KMS-11 (cell line): ENCODE data around the gene ISOC2.

Experiments
- H2AFZ ChIP-seq: fragments of 200-600 bp; sonication (generic); 2 replicates; pipeline ENCODE4 v1.6.1; 2016; ENCODE audit warnings: antibody characterized with exemption, mixed run types, low read depth
- H3K27ac ChIP-seq: fragments of 200-600 bp; sonication (generic); 2 replicates; pipeline ENCODE4 v1.6.1; 2016; ENCODE audit warnings: mild to moderate bottlenecking, mixed run types
- H3K27me3 ChIP-seq: fragments of 200-600 bp; sonication (generic); 2 replicates; pipeline ENCODE4 v1.6.1; 2017; ENCODE audit warnings: mild to moderate bottlenecking, low read depth, mixed run types, moderate library complexity; ENCODE audit not compliant: insufficient read depth
- H3K36me3 ChIP-seq: fragments of 200-600 bp; sonication (generic); 2 replicates; pipeline ENCODE4 v1.6.1; 2017; ENCODE audit warnings: mild to moderate bottlenecking, mixed run types; ENCODE audit not compliant: insufficient read depth
- H3K4me1 ChIP-seq: fragments of 200-600 bp; sonication (generic); 2 replicates; pipeline ENCODE4 v1.6.1; 2016; ENCODE audit warnings: mild to moderate bottlenecking, low read depth, mixed run types; ENCODE audit not compliant: poor library complexity, severe bottlenecking
- H3K4me2 ChIP-seq: fragments of 200-600 bp; sonication (generic); 2 replicates; pipeline ENCODE4 v1.7.0; 2016; ENCODE audit warnings: mild to moderate bottlenecking, mixed run types
- H3K4me3 ChIP-seq: fragments of 200-600 bp; sonication (generic); IDR thresholded peaks from 2 replicates; pipeline ENCODE4 v1.6.1; 2017; ENCODE audit warnings: low read depth, low read length, mixed read lengths; ENCODE audit not compliant: insufficient read depth
- H3K79me2 ChIP-seq: fragments of 200-600 bp; sonication (generic); 2 replicates; pipeline ENCODE4 v1.6.1; 2016; ENCODE audit warnings: low read depth, mixed run types; ENCODE audit not compliant: insufficient read depth
- H3K9ac ChIP-seq: fragments of 200-600 bp; sonication (generic); 2 replicates; pipeline ENCODE4 v1.6.1; 2016; ENCODE audit warnings: mild to moderate bottlenecking, mixed run types
- H4K20me1 ChIP-seq: fragments of 200-600 bp; sonication (generic); 2 replicates; pipeline ENCODE4 v1.6.1; 2016; ENCODE audit warnings: mild to moderate bottlenecking, mixed run types; ENCODE audit not compliant: insufficient read depth
- TF ChIP-seq, protein P1 (sequence below): fragments of 200-600 bp; sonication (generic); conservative IDR thresholded peaks from 2 replicates; pipeline ENCODE4 v1.6.1; 2017; ENCODE audit warnings: low read depth, mild to moderate bottlenecking, antibody characterized with exemption, low read length, moderate library complexity, mixed read lengths

Gene ISOC2

GRCh38 chr19:55441319-55441691, 20.1 kb downstream of the ISOC2 start:
- no peaks in the 10 kb centered on the region for H3K79me2 ChIP-seq
- H3K4me2 ChIP-seq, result no peak overlapping the region
- H3K4me3 ChIP-seq, result no peak overlapping the region
- H2AFZ ChIP-seq, result no peak overlapping the region
- H4K20me1 ChIP-seq, result no peaks in the 10 kb centered on the region
- peaks cover 2% of the 10 kb centered on the region for H3K4me1 ChIP-seq
- H3K9ac ChIP-seq, result no peak overlapping the region
- H3K27ac ChIP-seq, result no peak overlapping the region
- H3K36me3 ChIP-seq, result no peaks in the 10 kb centered on the region
- TF ChIP-seq, protein P1, sequence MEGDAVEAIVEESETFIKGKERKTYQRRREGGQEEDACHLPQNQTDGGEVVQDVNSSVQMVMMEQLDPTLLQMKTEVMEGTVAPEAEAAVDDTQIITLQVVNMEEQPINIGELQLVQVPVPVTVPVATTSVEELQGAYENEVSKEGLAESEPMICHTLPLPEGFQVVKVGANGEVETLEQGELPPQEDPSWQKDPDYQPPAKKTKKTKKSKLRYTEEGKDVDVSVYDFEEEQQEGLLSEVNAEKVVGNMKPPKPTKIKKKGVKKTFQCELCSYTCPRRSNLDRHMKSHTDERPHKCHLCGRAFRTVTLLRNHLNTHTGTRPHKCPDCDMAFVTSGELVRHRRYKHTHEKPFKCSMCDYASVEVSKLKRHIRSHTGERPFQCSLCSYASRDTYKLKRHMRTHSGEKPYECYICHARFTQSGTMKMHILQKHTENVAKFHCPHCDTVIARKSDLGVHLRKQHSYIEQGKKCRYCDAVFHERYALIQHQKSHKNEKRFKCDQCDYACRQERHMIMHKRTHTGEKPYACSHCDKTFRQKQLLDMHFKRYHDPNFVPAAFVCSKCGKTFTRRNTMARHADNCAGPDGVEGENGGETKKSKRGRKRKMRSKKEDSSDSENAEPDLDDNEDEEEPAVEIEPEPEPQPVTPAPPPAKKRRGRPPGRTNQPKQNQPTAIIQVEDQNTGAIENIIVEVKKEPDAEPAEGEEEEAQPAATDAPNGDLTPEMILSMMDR, result no peak
- H3K27me3 ChIP-seq, result peaks cover 80% of the 10 kb centered on the region

GRCh38 chr19:55440411-55441105, 20.9 kb downstream of the ISOC2 start:
- H3K4me2 ChIP-seq, result no peak overlapping the region
- no peaks in the 10 kb centered on the region for H3K36me3 ChIP-seq
- no peak overlapping the region for H3K4me3 ChIP-seq
- no peaks in the 10 kb centered on the region for H3K79me2 ChIP-seq
- H2AFZ ChIP-seq, result no peak overlapping the region
- H3K9ac ChIP-seq, result no peak overlapping the region
- no peak overlapping the region for H3K27ac ChIP-seq
- peaks cover 2% of the 10 kb centered on the region for H3K4me1 ChIP-seq
- H3K27me3 ChIP-seq, result peaks cover 78% of the 10 kb centered on the region
- H4K20me1 ChIP-seq, result no peaks in the 10 kb centered on the region
- TF ChIP-seq, protein P1, result no peak

DNA sequence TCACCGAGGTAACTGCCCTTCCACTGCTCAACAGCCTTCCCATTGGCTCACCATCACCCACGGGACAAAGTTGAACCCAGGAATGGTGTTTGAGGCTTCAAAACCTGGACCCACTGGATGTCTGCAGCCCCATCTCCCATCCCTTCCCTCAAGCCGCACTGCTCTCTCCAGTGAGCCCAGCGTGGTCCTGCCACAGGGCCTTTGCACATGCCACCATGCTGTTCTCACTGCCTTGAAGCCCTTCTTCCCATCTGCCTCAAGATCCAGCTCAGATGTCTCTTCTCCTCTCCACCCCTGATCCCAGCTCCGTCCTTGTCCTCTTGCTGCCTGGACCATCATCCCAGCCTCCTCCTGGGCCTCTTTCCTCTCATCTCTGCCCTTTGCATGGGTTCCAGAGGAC, 22.4 kb downstream of the ISOC2 start:
- Histone ChIP-seq H3K36me3 (no peaks in the 10 kb centered on the region), H3K4me2 (no peak overlapping the region), H3K4me1 (peaks cover 2% of the 10 kb centered on the region), H3K27ac (no peak overlapping the region), H4K20me1 (no peaks in the 10 kb centered on the region), H3K27me3 (peaks cover 63% of the 10 kb centered on the region), H3K9ac (no peak overlapping the region), H2AFZ (no peak overlapping the region), H3K79me2 (no peaks in the 10 kb centered on the region), H3K4me3 (no peak overlapping the region)
- TF ChIP-seq, protein P1, result no peak

GRCh38 chr19:55437410-55437809, 24.0 kb downstream of the ISOC2 start:
- peaks cover 58% of the 10 kb centered on the region for H3K27me3 ChIP-seq
- no peaks in the 10 kb centered on the region for H3K36me3 ChIP-seq
- H3K9ac ChIP-seq, result no peak overlapping the region
- no peaks in the 10 kb centered on the region for H3K79me2 ChIP-seq
- no peak overlapping the region for H3K4me3 ChIP-seq
- peaks cover 2% of the 10 kb centered on the region for H3K4me1 ChIP-seq
- H2AFZ ChIP-seq, result no peak overlapping the region
- H4K20me1 ChIP-seq, result no peaks in the 10 kb centered on the region
- no peak overlapping the region for H3K27ac ChIP-seq
- TF ChIP-seq, protein P1, result no peak
- no peak overlapping the region for H3K4me2 ChIP-seq
